A673 (cell line): Measurements from ENCODE around the gene PARD3.

ENCODE experiments used
- EZH2 ChIP-seq: fragments of 200-600 bp; sonication (generic); IDR thresholded peaks from 2 replicates; pipeline ENCODE4 v1.6.1; 2017; ENCODE audit warnings: borderline replicate concordance, low read depth, mild to moderate bottlenecking, mixed read lengths, antibody characterized with exemption, low read length; ENCODE audit not compliant: poor library complexity, severe bottlenecking
- TF ChIP-seq, protein P1 (sequence below): fragments of 300-800, 200-600 bp; sonication (generic); conservative IDR thresholded peaks from 2 replicates; pipeline ENCODE4 v1.5.1; 2017; ENCODE audit warnings: low read depth, mild to moderate bottlenecking, antibody characterized with exemption, low read length, moderate library complexity, mixed read lengths

GRCh38 chr10:34290412-34291081 lies 524.5 kb downstream of the PARD3 start:
- TF ChIP-seq, protein P1, sequence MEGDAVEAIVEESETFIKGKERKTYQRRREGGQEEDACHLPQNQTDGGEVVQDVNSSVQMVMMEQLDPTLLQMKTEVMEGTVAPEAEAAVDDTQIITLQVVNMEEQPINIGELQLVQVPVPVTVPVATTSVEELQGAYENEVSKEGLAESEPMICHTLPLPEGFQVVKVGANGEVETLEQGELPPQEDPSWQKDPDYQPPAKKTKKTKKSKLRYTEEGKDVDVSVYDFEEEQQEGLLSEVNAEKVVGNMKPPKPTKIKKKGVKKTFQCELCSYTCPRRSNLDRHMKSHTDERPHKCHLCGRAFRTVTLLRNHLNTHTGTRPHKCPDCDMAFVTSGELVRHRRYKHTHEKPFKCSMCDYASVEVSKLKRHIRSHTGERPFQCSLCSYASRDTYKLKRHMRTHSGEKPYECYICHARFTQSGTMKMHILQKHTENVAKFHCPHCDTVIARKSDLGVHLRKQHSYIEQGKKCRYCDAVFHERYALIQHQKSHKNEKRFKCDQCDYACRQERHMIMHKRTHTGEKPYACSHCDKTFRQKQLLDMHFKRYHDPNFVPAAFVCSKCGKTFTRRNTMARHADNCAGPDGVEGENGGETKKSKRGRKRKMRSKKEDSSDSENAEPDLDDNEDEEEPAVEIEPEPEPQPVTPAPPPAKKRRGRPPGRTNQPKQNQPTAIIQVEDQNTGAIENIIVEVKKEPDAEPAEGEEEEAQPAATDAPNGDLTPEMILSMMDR, result no peak
- no peak for TF ChIP-seq EZH2
